Measurements from ENCODE around the gene CES4A. TPM values are rescaled to one million over a fixed set of nuclear protein-coding genes. Genes with fewer than 3 reads are reported as not detected.
A peak's percentile ranks its signal among the peaks of the same experiment; 100 is the strongest.

Gene CES4A
- total RNA-seq, 1 experiment from 2014 or later, result 2.5 TPM

GRCh38 chr16:66968847-66969246 is 19.5 kb upstream of the CES4A start:
- H3K4me1 ChIP-seq (replicated peaks; ENCODE audit: insufficient read depth), result peaks cover 17% of the 10 kb centered on the region
- no peaks in the 10 kb centered on the region for H3K9me3 ChIP-seq (ENCODE audit: insufficient read depth, low read depth)
- TF ChIP-seq, protein P1, sequence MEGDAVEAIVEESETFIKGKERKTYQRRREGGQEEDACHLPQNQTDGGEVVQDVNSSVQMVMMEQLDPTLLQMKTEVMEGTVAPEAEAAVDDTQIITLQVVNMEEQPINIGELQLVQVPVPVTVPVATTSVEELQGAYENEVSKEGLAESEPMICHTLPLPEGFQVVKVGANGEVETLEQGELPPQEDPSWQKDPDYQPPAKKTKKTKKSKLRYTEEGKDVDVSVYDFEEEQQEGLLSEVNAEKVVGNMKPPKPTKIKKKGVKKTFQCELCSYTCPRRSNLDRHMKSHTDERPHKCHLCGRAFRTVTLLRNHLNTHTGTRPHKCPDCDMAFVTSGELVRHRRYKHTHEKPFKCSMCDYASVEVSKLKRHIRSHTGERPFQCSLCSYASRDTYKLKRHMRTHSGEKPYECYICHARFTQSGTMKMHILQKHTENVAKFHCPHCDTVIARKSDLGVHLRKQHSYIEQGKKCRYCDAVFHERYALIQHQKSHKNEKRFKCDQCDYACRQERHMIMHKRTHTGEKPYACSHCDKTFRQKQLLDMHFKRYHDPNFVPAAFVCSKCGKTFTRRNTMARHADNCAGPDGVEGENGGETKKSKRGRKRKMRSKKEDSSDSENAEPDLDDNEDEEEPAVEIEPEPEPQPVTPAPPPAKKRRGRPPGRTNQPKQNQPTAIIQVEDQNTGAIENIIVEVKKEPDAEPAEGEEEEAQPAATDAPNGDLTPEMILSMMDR (conservative IDR thresholded peaks at IDR 0.05), result no peak
- no peak for TF ChIP-seq EZH2 (IDR thresholded peaks at IDR 0.05; ENCODE audit: low read depth)
- DNase-seq, result no peak
- intact Hi-C loops (cut with micrococcal nuclease; ENCODE audit: unreplicated experiment), result no loop called here
- 0 out of 2 replicates have a peak, but pooled peaks cover 3% of the 10 kb centered on the region for H3F3A ChIP-seq (ENCODE audit: insufficient read depth, low read depth)
- ChIA-PET POLR2A (ENCODE audit: unreplicated experiment) (interaction anchor here (0.6 kb wide), 1 partner anchor 421 kb away, joined by 3 read pairs; no protein-coding TSS in a partner anchor), CTCF (no interaction called here)
- no peaks in the 10 kb centered on the region for H3K9me2 ChIP-seq (ENCODE audit: insufficient read depth)
- H3K4me2 ChIP-seq, result no peak overlapping the region
- H3K27ac ChIP-seq, result no peak overlapping the region
- H3K36me3 ChIP-seq (ENCODE audit: low read depth), result no peaks in the 10 kb centered on the region
- no peaks in the 10 kb centered on the region for H4K20me1 ChIP-seq (ENCODE audit: insufficient read depth)
- no TSS peak for BruUV-seq (replicated peaks)
- H3K27me3 ChIP-seq (ENCODE audit: insufficient read depth, low read depth), result no peaks in the 10 kb centered on the region
- H2AFZ ChIP-seq, result no peak overlapping the region
- no peaks in the 10 kb centered on the region for H3K79me2 ChIP-seq (ENCODE audit: low read depth)
- H3K4me3 ChIP-seq, result no peak overlapping the region

GRCh38 chr16:66970775-66971720 is 17.3 kb upstream of the CES4A start:
- no peaks in the 10 kb centered on the region for H3K9me2 ChIP-seq (ENCODE audit: insufficient read depth)
- H2AFZ ChIP-seq, result no peak overlapping the region
- ChIA-PET POLR2A (ENCODE audit: unreplicated experiment) (interaction anchor here (0.5 kb wide), 2 partner anchors 242 to 460 kb away, joined by 3 to 10 read pairs; partner anchors contain the start of gene HSD11B2), CTCF (no interaction called here)
- TF ChIP-seq, protein P1 (conservative IDR thresholded peaks at IDR 0.05), result no peak
- TF ChIP-seq EZH2 (IDR thresholded peaks at IDR 0.05; ENCODE audit: low read depth), result no peak
- H3K27me3 ChIP-seq (ENCODE audit: insufficient read depth, low read depth), result no peaks in the 10 kb centered on the region
- no peaks in the 10 kb centered on the region for H3K9me3 ChIP-seq (ENCODE audit: insufficient read depth, low read depth)
- H4K20me1 ChIP-seq (ENCODE audit: insufficient read depth), result no peaks in the 10 kb centered on the region
- peaks cover 17% of the 10 kb centered on the region for H3K4me1 ChIP-seq (replicated peaks; ENCODE audit: insufficient read depth)
- DNase-seq, result peak; percentile 63 to 67
- no TSS peak for BruUV-seq (replicated peaks)
- H3K79me2 ChIP-seq (ENCODE audit: low read depth), result no peaks in the 10 kb centered on the region
- no peak overlapping the region for H3K4me3 ChIP-seq
- peak overlapping the region; percentile 9 for H3K4me2 ChIP-seq
- no peak overlapping the region for H3K27ac ChIP-seq
- H3F3A ChIP-seq (ENCODE audit: insufficient read depth, low read depth), result 0 out of 2 replicates have a peak, but pooled peaks cover 3% of the 10 kb centered on the region
- intact Hi-C loops (cut with micrococcal nuclease; ENCODE audit: unreplicated experiment), result no loop called here
- H3K36me3 ChIP-seq (ENCODE audit: low read depth), result no peaks in the 10 kb centered on the region

- no peaks in the 10 kb centered on the region for H4K20me1 ChIP-seq (ENCODE audit: insufficient read depth)
- H3K36me3 ChIP-seq (ENCODE audit: low read depth), result no peaks in the 10 kb centered on the region
- no peak overlapping the region for H3K27ac ChIP-seq
- intact Hi-C loops (cut with micrococcal nuclease; ENCODE audit: unreplicated experiment), result no loop called here
- peaks cover 17% of the 10 kb centered on the region for H3K4me1 ChIP-seq (replicated peaks; ENCODE audit: insufficient read depth)
- no peaks in the 10 kb centered on the region for H3K9me2 ChIP-seq (ENCODE audit: insufficient read depth)
- ChIA-PET POLR2A (ENCODE audit: unreplicated experiment) (no interaction called here), CTCF (no interaction called here)
- BruUV-seq (replicated peaks), result no TSS peak
- no peaks in the 10 kb centered on the region for H3K27me3 ChIP-seq (ENCODE audit: insufficient read depth, low read depth)
- TF ChIP-seq, protein P1 (conservative IDR thresholded peaks at IDR 0.05), result no peak
- no peak for TF ChIP-seq EZH2 (IDR thresholded peaks at IDR 0.05; ENCODE audit: low read depth)
- no peak overlapping the region for H3K4me2 ChIP-seq
- no peaks in the 10 kb centered on the region for H3K79me2 ChIP-seq (ENCODE audit: low read depth)
- no peaks in the 10 kb centered on the region for H3K9me3 ChIP-seq (ENCODE audit: insufficient read depth, low read depth)
- H2AFZ ChIP-seq, result no peak overlapping the region
- H3K4me3 ChIP-seq, result no peak overlapping the region
- no peak for DNase-seq
- H3F3A ChIP-seq (ENCODE audit: insufficient read depth, low read depth), result no peaks in the 10 kb centered on the region
Measured at GRCh38 chr16:66972983-66973382, 15.4 kb upstream of the CES4A start.
